ENCODE results near the gene SMARCA4.

DNA sequence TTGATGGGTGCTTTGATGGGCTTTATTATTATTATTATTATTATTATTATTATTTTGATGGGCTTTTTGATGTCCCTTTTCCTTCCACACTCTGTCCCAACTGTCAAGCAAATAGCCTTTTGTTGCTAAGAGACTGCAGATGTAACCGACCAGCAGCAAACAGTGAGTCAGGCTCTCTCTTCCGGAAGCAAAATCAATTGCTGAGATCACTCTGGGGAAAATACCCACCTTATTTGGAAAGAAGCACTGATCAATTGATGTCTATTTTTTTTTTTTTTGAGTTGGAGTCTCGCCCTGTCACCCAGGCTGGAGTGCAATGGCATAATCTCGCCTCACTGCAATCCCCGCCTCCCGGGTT lies 131.3 kb downstream of the SMARCA4 start:
- TF ChIP-seq, protein P1, sequence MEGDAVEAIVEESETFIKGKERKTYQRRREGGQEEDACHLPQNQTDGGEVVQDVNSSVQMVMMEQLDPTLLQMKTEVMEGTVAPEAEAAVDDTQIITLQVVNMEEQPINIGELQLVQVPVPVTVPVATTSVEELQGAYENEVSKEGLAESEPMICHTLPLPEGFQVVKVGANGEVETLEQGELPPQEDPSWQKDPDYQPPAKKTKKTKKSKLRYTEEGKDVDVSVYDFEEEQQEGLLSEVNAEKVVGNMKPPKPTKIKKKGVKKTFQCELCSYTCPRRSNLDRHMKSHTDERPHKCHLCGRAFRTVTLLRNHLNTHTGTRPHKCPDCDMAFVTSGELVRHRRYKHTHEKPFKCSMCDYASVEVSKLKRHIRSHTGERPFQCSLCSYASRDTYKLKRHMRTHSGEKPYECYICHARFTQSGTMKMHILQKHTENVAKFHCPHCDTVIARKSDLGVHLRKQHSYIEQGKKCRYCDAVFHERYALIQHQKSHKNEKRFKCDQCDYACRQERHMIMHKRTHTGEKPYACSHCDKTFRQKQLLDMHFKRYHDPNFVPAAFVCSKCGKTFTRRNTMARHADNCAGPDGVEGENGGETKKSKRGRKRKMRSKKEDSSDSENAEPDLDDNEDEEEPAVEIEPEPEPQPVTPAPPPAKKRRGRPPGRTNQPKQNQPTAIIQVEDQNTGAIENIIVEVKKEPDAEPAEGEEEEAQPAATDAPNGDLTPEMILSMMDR (IDR thresholded peaks at IDR 0.05) = no peak
- no peak for TF ChIP-seq POLR2A (IDR thresholded peaks at IDR 0.05)
